Thoracic aorta (tissue), 2 donors: Measurements from ENCODE around the gene NSMCE1. TPM values are rescaled to one million over a fixed set of nuclear protein-coding genes. Genes with fewer than 3 reads are reported as not detected.

ENCODE experiments used
- ATAC-seq: fragments of 150-250 bp; one replicate; pipeline ENCODE4 v1.8.0; 2017; ENCODE audit warnings: low read depth; ENCODE audit not compliant: insufficient number of reproducible peaks, low FRiP score
- DNase-seq: peaks from one replicate; pipeline ENCODE4 v3.0.0-alpha.2; 2020; ENCODE audit warnings: low spot score
- H3K27ac ChIP-seq, 2 donors: fragments of 200-600 bp; sonication (generic); 1 replicate in 1 of 2; 2 replicates in 1 of 2; pipeline ENCODE4 v1.5.1; 2016; ENCODE audit warnings: mild to moderate bottlenecking in 2 of 2, moderate library complexity in 2 of 2
- H3K27me3 ChIP-seq: fragments of 200-600 bp; sonication (generic); replicated peaks from 2 replicates; pipeline ENCODE4 v1.6.0; 2016; ENCODE audit warnings: mild to moderate bottlenecking; ENCODE audit not compliant: insufficient read depth
- H3K36me3 ChIP-seq: fragments of 200-600 bp; sonication (generic); one replicate; pipeline ENCODE4 v1.5.1; 2016
- H3K4me1 ChIP-seq, 2 donors: fragments of 200-600 bp; sonication (generic); 1 replicate in 1 of 2; 2 replicates in 1 of 2; pipeline versions ENCODE4 v1.5.1 to v1.6.0; 2016; ENCODE audit warnings: low read depth in 2 of 2, mild to moderate bottlenecking in 1 of 2; ENCODE audit not compliant: control insufficient read depth in 1 of 2
- H3K4me3 ChIP-seq: fragments of 200-600 bp; sonication (generic); 2 replicates; pipeline ENCODE4 v1.5.1; 2016; ENCODE audit warnings: mild to moderate bottlenecking
- H3K9me3 ChIP-seq: fragments of 200-600 bp; sonication (generic); 2 replicates; pipeline ENCODE4 v1.5.1; 2016
- total RNA-seq, 2 donors: library from RNA; depleted of rRNA; stranded (reverse); fragments of >200 nt; gene quantifications; one replicate each; pipeline versions ENCODE4 v1.1.0 to v1.2.3, GENCODE V29; 2016
- TF ChIP-seq, protein P1 (sequence below): fragments of 200-600 bp; sonication (generic); IDR thresholded peaks from one replicate; pipeline ENCODE4 v1.5.1; 2019; ENCODE audit warnings: antibody characterized with exemption

Gene NSMCE1
- total RNA-seq, 2 donors from 2014 or later = 23.8 to 44.5 TPM

DNA sequence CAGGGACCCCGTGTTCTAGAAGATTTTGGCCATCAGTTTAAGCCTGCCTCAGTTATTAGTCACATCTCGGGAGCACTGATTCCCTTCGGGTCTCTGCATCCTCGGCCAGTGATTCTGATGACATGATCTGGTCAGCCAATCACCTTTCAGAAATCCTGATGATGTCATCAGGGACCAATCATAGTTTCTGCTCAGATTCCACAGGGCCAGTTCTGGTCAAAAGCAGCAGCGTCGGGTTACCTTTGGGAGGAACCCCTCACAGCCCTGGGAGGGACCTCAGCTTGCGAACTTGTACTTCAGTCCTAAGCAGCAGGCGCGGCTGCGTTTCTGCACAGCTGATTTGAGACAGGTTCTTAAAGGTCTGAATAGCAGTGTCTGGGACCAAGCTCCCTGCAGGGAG, 51.3 kb downstream of the NSMCE1 start:
- TF ChIP-seq, protein P1, sequence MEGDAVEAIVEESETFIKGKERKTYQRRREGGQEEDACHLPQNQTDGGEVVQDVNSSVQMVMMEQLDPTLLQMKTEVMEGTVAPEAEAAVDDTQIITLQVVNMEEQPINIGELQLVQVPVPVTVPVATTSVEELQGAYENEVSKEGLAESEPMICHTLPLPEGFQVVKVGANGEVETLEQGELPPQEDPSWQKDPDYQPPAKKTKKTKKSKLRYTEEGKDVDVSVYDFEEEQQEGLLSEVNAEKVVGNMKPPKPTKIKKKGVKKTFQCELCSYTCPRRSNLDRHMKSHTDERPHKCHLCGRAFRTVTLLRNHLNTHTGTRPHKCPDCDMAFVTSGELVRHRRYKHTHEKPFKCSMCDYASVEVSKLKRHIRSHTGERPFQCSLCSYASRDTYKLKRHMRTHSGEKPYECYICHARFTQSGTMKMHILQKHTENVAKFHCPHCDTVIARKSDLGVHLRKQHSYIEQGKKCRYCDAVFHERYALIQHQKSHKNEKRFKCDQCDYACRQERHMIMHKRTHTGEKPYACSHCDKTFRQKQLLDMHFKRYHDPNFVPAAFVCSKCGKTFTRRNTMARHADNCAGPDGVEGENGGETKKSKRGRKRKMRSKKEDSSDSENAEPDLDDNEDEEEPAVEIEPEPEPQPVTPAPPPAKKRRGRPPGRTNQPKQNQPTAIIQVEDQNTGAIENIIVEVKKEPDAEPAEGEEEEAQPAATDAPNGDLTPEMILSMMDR = no peak
- DNase-seq (no peak), ATAC-seq (peak; percentile 63)
- Histone ChIP-seq H3K4me3 (peak overlapping the region; percentile 35), H3K27ac (peak overlapping the region in 1 of 2 donors; percentile 55), H3K4me1 (peaks cover 0 to under 1% of the 10 kb centered on the region in 2 donors), H3K36me3 (peaks cover 3% of the 10 kb centered on the region), H3K9me3 (no peaks in the 10 kb centered on the region), H3K27me3 (no peaks in the 10 kb centered on the region)

DNA sequence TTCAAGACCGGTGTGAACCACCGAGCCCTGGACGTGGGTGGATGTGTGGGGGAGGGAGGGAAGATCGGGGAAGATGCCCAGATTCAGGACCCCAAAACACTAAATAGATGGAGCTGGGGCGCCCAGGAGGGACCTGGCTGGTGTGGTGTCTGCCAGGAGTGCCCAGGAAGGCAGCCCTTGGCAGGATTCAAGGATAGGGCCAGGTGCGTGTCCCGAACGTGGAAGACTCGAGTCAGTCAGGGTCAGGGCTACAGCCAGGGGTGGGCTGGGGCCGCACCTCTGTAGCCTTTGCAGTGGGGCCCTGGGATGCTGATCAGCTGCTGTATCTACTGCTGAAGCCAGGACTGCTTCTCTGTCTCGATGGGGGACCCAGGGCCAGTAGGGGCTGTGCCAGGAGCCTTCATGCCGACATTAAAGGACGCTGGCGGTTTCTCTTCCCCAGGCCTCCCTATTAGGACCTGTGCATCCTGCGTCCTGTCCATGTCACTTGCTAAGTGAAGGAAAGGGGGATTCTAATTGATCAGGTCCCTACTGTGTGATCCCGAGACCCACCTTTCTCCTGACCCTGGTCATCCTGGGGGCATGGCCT, 52.2 kb downstream of the NSMCE1 start:
- DNase-seq (no peak), ATAC-seq (no peak)

DNA sequence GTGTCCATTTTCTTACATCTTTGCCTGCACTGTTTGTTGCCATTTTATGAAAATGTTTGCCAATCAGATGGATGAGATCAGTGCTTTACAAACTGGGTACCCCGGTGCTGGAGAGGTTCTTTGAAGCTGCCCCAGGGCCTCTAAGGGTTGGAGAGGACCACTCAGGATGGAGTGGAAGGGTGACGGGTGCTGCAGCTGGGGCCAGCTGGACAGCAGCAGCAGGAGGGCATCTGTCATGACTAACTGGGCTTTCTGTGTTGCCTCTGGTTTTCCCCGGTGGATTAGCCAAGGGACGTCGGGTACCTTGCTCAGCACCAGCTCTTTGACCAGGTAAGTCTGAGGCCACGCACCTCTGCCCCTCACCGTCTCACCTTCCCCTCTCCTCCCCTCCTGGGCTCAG, 52.9 kb downstream of the NSMCE1 start:
- Histone ChIP-seq H3K27me3 (no peaks in the 10 kb centered on the region), H3K4me1 (no peaks in the 10 kb centered on the region), H3K27ac (no peak overlapping the region), H3K36me3 (peaks cover 3% of the 10 kb centered on the region), H3K4me3 (no peak overlapping the region), H3K9me3 (no peaks in the 10 kb centered on the region)
- DNase-seq (no peak), ATAC-seq (no peak)
- TF ChIP-seq, protein P1 = no peak

More for the DNA sequence above, 52.2 kb downstream of the NSMCE1 start:
- Histone ChIP-seq H3K27me3 (no peaks in the 10 kb centered on the region), H3K27ac (peak overlapping the region in 1 of 2 donors; percentile 55), H3K9me3 (no peaks in the 10 kb centered on the region), H3K4me3 (no peak overlapping the region), H3K36me3 (peaks cover 3% of the 10 kb centered on the region), H3K4me1 (no peaks in the 10 kb centered on the region)
- TF ChIP-seq, protein P1 = no peak

DNA sequence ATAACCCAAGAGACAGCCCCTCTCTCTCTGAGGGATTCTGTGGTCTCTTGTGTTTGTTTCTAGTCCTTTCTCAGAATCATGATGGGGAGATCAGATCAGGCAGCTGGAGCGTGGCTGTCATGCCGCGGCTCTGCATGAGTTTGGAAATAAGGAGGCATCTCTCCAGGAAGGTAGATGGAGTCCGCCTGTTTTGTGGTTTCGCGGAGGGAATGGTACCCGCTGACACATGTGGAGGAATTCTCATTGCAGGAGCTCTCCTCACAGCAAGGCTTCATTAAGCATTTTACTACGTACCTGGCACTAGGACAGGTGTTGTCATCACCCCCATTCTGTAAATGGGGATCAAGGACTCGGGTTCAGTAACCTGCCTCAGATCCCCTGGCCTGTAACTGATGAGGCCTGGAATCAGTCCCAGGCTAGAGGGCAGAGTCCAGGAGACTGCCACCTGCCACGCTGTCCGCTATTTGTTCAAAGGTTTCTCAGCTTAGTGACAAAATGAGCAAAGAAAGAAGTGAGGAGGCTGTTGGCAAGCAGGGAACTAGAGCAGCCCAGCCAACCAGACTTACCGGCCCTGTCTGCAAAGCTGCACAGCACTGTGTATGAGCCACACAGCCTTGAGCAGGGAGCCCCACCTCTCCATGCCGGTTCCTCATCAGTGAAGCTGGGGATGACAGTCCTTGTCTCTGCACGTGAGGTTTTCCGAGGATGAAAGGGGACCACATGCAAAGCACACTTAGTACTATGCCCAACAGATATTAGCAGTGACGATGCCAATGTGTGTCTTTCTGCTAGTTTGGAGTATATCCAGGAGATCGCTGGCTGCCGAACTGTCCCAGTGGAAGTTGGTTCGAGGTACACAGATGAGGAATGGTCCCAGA, 54.2 kb downstream of the NSMCE1 start:
- Histone ChIP-seq H3K4me3 (no peak overlapping the region), H3K36me3 (peaks cover 11% of the 10 kb centered on the region), H3K4me1 (no peaks in the 10 kb centered on the region), H3K27me3 (no peaks in the 10 kb centered on the region), H3K27ac (no peak overlapping the region), H3K9me3 (no peaks in the 10 kb centered on the region)
- ATAC-seq = no peak
- DNase-seq = no peak
- TF ChIP-seq, protein P1 = no peak

DNA sequence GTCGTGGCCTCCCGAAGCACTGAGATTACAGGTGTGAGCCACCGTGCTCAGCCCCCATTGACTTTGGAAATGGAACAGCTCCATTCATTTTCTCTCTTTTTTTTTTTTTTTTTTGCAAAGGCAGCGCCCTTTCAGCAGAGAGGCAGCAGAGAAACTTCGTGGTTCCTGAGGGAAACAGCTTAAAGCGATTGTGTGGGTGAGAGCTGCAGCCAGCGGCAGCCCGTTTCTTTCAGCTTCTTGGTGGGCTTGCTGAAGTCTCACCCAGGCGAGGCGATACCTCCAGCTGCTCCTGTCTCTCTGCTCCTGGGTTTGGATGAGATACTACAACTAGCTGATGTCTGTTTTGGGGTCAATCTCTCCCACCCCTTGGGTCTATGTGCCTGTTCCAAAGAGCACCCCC, 57.5 kb downstream of the NSMCE1 start:
- TF ChIP-seq, protein P1 = no peak
- ATAC-seq = no peak
- H3K36me3 ChIP-seq = peaks cover 11% of the 10 kb centered on the region
- H3K4me1 ChIP-seq = no peaks in the 10 kb centered on the region
- no peak overlapping the region for H3K27ac ChIP-seq
- H3K4me3 ChIP-seq = no peak overlapping the region
- no peak for DNase-seq
- H3K27me3 ChIP-seq = no peaks in the 10 kb centered on the region
- no peaks in the 10 kb centered on the region for H3K9me3 ChIP-seq
